GM21723 (cell line): ENCODE measurements around the gene OR4F15.

Experiments used
- ATAC-seq: cut with Tn5 transposase; IDR thresholded peaks from one replicate; pipeline ENCODE4 v1.9.1; 2021; ENCODE audit warnings: mild to moderate bottlenecking, moderate library complexity; ENCODE audit not compliant: unreplicated experiment

Gene OR4F15

DNA sequence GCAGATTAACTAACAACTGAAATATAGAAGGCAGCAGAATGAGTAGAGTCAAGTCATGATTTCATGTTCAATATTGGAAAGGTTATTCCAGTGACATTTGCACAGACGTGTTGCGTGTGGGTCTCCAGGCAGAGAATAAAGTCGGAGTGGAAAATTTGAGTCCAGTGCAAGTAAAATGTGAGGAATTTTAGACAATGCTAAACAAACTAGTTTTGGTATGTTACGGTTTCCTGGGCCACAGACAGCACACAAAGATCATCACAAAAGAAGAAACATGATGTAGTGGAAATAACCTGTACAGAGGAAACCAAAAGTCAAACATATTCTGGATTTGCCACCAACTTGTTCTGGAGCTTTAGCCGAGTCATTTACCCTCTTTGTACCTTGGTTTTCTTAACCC is 8.3 kb upstream of the OR4F15 start:
- no peak for ATAC-seq

DNA sequence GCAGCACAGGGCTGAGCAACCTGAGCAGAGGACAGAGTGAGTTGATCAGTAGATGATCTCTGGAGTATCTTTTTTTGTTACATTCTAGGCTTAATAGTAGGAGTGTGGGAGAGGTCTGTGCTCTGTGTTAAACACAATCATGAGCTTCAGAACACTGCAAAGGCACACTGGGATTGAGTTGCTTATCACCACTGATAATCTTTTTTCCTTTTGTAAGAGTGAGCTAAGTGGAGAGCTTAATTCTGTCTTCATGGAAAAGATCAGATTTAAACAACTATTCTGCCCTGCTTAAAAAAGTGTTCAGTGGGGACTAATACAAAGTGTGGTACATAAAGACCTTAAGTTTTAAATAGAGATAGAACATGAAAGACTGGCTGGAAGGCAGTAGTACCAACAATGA is 7.6 kb upstream of the OR4F15 start:
- no peak for ATAC-seq

DNA sequence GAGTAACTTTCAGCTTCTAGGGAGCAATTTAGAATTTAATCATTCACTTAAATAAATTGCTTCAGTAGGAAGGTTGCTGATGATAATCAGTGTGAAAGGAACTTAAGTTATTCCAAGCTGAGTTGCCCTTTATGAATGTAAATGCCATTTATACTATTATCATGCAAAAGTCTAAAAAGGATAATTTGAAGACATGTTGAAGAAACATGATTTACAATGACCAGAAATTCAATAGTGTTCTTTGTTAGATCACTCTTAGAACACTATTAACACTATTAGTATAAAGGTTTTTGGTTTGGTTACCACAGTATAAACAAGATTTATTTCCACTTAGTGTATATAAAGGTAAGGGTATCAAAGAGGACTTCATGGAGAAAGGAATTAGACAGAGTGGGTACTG is 7.1 kb upstream of the OR4F15 start:
- no peak for ATAC-seq

DNA sequence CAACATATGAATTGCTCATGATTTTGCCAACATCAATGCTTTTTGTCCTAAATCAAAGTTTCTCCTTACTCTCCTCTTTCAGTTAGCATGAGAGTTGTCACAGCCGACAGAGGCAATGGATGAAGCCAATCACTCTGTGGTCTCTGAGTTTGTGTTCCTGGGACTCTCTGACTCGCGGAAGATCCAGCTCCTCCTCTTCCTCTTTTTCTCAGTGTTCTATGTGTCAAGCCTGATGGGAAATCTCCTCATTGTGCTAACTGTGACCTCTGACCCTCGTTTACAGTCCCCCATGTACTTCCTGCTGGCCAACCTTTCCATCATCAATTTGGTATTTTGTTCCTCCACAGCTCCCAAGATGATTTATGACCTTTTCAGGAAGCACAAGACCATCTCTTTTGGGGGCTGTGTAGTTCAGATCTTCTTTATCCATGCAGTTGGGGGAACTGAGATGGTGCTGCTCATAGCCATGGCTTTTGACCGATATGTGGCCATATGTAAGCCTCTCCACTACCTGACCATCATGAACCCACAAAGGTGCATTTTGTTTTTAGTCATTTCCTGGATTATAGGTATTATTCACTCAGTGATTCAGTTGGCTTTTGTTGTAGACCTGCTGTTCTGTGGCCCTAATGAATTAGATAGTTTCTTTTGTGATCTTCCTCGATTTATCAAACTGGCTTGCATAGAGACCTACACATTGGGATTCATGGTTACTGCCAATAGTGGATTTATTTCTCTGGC is 6.2 kb upstream of the OR4F15 start:
- ATAC-seq = no peak

DNA sequence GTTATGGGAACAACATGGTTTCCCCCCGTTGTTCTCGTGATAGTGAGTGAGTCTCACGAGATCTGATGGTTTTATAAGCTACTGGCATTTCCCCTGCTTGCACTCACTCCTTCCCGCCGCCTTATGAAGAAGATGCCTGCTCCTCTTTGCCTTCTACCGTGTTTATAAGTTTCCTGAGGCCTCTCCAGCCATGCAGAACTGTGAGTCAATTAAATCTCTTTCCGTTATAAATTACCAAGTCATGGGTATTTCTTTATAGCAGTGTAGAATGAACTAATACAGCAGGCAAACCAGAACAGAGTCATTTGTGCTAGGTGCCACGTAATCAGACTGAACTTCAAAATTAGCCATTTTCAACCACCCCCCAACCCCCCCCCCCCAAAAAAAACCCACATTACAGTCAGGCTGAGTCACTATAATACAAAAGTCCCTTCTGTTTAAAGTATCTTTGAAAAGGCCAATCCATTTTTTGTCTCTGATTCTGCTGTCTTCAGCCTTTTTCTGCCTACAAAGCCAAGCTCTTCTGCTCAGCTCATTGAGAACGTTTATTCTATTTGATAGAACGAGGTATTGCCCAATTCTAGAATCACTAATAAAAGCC is 4.6 kb upstream of the OR4F15 start:
- no peak for ATAC-seq

DNA sequence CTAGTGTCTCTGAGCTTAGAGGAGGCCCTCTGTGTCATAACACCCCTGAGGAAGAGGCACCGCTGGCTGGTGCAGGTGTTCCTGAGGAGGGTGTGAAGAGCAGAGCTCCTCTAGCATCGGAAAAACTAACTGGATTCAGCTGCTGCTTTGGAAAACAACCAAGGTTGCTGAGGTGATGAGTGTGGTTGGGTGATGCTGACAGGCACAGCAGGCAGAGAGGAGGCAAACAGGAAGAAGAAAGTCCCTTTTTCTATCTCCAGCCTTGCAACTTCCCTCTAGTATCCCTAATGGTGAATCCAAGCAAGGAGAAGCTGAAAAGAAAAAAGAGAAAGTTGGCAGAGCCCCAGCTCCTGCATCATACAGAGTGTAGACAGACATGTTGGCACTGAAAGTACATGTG is 3.8 kb upstream of the OR4F15 start:
- ATAC-seq = no peak

DNA sequence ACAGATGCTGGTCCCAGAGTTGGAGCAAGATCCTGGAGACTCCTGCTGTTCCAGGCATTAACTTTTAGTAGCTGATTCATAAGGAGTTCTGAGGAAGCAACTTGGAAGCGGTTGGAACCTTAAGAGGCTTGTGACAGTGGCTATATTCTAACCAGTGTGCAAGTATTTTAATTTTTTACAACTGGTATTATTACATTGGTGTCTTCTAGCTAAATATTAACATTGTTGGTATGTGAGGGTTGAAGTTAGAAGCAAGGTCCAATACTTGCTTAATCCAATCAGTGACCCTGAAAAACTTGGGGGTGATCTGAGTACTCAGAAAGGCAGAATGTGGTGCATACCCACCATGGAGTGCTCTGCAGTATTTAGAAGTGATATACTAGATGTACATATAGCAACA is 1.5 kb upstream of the OR4F15 start:
- ATAC-seq = no peak

DNA sequence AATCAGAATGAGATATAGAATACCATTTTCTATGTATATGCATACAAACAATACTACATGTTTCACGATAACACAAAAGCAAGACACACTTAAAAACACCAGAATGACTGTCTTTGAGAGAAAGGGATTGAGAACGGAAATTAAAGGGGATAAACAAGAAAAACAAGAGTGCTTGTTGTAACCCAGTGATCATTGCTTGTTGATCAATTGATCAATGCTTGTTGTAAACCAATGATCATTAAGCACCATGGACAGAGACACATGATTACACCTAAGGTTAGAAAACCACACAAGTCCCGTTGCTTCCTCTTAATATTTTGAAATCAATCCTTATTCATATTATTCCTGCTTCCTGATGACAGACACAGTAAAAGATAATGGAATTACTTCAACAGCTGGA is 1.1 kb upstream of the OR4F15 start:
- ATAC-seq = no peak

DNA sequence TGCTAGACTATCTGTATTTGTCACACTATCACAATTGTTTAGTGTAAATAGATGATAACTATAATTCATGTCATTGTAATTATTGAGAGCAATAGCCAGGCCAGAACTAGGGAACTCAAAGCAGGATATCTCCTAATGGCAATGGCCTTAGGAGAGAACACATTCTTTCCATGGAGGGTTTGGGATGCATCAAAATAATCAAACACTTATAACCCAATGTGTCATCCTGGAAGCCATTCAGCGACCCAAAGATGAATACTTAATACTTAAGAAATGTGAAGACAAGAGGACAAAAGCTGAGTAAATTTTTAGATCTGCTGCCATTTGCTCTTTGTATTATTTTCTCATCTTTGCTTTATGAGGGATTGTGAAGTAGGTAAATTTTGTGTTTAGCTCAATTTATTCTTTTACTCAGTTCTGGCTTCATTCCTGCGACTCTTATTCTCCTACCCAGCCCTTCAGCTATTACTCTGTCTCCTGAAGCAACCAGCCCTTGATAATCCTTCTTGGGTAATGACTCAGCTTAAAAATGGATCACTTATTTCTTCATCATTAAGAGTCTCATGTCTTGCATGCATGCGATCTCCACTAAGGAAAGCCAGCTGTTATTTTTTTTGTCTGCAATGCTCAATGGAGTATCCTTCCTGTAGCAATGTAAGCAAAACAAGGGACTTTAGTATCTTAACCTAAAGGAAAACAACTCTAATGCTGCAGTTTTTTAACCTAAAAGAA is 2.0 kb downstream of the OR4F15 start:
- ATAC-seq = no peak

DNA sequence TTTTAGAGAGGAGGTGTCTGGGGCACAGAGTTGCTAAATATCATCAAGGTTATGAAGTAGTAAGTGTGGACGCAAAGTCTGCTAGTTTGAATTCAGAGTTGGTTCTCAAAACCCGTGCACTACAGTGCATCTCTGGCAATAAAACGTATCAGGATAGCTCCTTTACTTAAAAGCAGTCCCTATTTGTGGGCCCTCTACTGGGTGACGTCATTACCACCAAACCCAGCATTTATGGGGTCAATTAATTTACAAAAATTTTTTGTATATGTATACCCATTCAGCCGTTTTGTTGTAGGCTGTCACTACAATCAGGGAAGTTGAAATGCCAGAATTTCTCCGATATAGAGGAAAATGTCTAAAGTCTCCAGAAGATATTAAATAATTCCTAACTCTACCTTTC is 8.8 kb downstream of the OR4F15 start:
- ATAC-seq = no peak

DNA sequence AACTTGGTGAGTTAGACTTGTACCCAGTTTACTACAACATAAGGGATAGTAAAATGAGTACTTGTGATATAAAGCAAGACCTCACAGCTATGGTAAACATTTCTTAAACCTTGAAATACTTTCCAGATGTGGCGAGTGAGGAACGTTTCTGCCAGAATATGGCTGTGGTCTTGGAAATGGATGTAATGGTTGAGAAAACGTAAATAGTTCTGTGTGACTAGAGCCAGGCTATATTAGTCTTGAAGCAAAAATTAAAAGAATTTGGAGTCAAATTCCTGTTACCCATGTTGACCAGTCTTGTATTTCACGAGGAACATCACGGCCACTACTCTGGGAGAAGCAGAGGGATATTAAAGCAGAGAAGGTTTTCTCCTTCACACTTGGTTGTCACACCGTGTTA is 15.3 kb downstream of the OR4F15 start:
- ATAC-seq = no peak

DNA sequence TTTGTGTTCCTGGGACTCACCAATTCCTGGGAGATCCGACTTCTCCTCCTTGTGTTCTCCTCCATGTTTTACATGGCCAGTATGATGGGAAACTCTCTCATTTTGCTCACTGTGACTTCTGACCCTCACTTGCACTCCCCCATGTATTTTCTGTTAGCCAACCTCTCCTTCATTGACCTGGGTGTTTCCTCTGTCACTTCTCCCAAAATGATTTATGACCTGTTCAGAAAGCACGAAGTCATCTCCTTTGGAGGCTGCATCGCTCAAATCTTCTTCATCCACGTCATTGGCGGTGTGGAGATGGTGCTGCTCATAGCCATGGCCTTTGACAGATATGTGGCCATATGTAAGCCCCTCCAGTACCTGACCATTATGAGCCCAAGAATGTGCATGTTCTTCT is 16.8 kb downstream of the OR4F15 start:
- ATAC-seq = no peak

DNA sequence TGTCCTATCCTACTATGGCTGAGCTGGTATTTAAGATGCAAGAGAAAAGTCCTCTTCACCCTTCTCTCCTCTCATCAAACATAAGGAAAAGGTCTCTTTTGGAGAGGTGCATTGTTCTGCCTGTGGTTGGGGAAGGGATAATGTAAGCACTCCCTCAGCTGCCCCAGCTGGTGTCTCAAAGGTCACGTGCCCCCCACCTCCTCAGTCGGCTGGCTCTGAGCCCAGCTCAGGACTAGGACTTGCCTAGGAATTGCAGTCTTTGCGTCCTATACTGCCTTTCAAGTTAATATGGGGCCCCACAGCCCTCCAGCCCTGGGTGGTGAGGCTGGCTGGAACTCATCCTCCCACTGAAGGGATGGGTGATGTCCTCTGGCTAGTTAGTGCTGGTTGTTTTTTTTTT is 29.7 kb downstream of the OR4F15 start:
- no peak for ATAC-seq

DNA sequence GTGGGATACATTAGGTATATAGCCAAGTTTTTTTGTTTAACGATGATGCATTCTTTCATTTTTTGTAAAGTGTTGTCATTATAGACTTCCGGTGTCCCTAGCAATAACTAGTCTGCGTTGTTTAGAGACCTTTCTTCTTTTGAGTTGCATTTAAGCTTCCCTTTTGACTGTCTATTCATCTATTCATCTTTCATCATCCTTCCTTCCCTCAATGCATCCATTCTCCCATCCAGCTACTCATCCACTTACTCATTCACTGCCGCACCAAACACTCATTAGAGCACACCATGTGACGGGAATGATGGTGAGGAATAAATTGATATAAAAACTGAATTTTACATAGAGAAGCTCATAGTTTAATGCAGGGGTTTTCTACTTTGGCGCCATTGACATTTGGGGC is 32.9 kb downstream of the OR4F15 start:
- no peak for ATAC-seq

DNA sequence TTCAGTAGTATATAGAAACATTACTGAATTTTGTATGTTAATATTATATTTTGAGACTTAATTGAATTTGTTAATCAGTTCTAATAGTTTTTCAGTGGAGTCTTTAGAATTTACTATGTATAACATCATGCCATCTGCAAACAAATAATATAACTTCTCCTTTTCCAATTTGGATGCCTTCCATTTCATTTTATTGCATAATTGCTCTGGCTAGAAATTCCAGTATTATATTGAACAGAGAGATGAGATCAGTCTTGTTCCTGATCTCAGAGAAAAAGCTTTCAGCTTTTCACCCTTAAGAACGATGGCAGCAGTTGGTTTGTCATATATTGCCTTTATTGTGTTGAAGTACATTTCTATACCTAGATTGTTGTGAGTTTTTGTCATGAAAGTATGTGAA is 40.4 kb downstream of the OR4F15 start:
- no peak for ATAC-seq
